OCI-LY7 (cell line): Measurements from ENCODE around the gene RAPGEF2.

Experiments used
- EZH2phosphoT487 ChIP-seq: fragments of 200-600 bp; sonication (generic); IDR thresholded peaks from 2 replicates; pipeline ENCODE4 v1.6.1; 2018; ENCODE audit warnings: low read depth, borderline replicate concordance, mild to moderate bottlenecking, mixed run types, antibody characterized with exemption, low read length, moderate library complexity, mixed read lengths
- TF ChIP-seq, protein P1 (sequence below): fragments of 200-600 bp; sonication (generic); conservative IDR thresholded peaks from 2 replicates; pipeline ENCODE4 v1.5.1; 2014; ENCODE audit warnings: mild to moderate bottlenecking, antibody characterized with exemption, low read length, moderate library complexity, mixed read lengths

DNA sequence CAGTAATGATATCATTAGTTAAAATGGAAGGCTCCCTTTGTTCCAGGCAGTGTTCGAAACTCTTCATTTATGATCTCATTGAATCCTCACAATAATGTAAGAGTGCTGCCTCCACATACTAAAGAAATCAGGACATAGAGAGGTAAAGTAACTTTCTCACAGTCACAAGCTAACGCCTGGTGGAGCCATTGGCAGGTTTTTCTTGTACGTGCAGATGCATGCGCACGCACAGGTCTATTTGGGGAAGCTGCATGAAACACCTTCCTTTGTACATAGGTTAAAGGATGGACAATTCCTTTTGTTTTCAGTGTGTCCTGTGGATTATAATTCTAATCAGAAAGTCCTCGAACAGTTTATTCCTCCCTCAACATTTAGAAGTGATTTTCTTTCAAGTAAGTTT, 176.2 kb downstream of the RAPGEF2 start:
- TF ChIP-seq, protein P1, sequence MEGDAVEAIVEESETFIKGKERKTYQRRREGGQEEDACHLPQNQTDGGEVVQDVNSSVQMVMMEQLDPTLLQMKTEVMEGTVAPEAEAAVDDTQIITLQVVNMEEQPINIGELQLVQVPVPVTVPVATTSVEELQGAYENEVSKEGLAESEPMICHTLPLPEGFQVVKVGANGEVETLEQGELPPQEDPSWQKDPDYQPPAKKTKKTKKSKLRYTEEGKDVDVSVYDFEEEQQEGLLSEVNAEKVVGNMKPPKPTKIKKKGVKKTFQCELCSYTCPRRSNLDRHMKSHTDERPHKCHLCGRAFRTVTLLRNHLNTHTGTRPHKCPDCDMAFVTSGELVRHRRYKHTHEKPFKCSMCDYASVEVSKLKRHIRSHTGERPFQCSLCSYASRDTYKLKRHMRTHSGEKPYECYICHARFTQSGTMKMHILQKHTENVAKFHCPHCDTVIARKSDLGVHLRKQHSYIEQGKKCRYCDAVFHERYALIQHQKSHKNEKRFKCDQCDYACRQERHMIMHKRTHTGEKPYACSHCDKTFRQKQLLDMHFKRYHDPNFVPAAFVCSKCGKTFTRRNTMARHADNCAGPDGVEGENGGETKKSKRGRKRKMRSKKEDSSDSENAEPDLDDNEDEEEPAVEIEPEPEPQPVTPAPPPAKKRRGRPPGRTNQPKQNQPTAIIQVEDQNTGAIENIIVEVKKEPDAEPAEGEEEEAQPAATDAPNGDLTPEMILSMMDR, result no peak
- TF ChIP-seq EZH2phosphoT487, result no peak
